ENCODE measurements around the gene RUVBL1.

GRCh38 chr3:128123538-128124368 lies at the start of gene RUVBL1:
- TF ChIP-seq, protein P1, sequence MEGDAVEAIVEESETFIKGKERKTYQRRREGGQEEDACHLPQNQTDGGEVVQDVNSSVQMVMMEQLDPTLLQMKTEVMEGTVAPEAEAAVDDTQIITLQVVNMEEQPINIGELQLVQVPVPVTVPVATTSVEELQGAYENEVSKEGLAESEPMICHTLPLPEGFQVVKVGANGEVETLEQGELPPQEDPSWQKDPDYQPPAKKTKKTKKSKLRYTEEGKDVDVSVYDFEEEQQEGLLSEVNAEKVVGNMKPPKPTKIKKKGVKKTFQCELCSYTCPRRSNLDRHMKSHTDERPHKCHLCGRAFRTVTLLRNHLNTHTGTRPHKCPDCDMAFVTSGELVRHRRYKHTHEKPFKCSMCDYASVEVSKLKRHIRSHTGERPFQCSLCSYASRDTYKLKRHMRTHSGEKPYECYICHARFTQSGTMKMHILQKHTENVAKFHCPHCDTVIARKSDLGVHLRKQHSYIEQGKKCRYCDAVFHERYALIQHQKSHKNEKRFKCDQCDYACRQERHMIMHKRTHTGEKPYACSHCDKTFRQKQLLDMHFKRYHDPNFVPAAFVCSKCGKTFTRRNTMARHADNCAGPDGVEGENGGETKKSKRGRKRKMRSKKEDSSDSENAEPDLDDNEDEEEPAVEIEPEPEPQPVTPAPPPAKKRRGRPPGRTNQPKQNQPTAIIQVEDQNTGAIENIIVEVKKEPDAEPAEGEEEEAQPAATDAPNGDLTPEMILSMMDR (IDR thresholded peaks at IDR 0.05; ENCODE audit: low read depth, low read length, poor library complexity, severe bottlenecking), result no peak
- no peak for TF ChIP-seq EZH2phosphoT487 (IDR thresholded peaks at IDR 0.05; ENCODE audit: borderline replicate concordance, low read length)

Data from DOHH2 (cell line).